Choroid plexus epithelial cell (primary cell): ENCODE data around the gene POU5F1.
"Not testable (repeated sequence)": the region's sequence is repeated elsewhere in the genome, so short reads cannot be mapped to it uniquely, and the experiment has no call there.

Source experiments
- DNase-seq: peaks from one replicate; pipeline ENCODE4 v3.0.0-alpha.2; 2010; ENCODE audit warnings: low read depth
- H3K4me3 ChIP-seq: 2 replicates; pipeline ENCODE4 v1.5.1; 2011; ENCODE audit warnings: low read depth, mild to moderate bottlenecking, control low read depth, low read length, moderate library complexity
- TF ChIP-seq, protein P1 (sequence below): conservative IDR thresholded peaks from 2 replicates; pipeline ENCODE4 v1.5.1; 2011; ENCODE audit warnings: low read depth, mild to moderate bottlenecking, control low read depth, inconsistent platforms, low read length, moderate library complexity

POU5F1 gene

DNA sequence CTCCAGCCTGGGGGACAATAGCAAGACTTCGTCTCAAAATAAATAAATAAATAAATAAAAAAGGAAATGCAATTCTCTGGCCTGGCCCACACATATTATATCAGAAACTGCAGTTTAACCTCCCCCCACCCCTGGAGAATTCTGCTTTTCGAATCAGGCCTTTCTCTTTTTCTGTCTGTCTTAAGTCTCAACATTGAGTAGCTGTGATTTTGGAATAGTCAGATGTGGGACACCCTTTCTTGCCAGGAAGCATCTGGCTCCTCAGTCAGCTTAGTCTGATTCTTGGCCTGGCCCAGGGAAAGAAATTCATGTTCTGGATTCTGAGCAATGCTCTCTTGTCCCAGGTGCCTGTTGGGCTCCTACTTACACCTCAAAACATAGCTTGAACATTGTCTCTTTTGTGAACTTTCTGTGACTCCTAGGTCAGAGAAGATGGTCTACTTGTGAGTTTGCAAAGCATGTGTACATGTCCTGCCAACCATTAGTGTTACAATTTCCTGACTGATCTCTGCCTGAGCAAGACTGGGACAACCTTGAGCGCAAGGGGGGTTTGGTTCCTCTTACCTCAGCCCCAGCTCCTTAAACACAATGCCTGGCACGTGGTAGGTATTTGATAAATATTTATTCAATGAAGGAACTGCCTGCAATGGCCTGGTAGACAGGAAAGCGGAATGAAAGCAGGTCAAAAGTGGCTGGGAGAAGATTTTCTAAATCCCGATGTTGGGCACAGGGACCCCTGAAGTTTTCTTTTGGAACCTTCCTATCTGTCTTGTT lies 23.8 kb upstream of the POU5F1 start:
- TF ChIP-seq, protein P1, sequence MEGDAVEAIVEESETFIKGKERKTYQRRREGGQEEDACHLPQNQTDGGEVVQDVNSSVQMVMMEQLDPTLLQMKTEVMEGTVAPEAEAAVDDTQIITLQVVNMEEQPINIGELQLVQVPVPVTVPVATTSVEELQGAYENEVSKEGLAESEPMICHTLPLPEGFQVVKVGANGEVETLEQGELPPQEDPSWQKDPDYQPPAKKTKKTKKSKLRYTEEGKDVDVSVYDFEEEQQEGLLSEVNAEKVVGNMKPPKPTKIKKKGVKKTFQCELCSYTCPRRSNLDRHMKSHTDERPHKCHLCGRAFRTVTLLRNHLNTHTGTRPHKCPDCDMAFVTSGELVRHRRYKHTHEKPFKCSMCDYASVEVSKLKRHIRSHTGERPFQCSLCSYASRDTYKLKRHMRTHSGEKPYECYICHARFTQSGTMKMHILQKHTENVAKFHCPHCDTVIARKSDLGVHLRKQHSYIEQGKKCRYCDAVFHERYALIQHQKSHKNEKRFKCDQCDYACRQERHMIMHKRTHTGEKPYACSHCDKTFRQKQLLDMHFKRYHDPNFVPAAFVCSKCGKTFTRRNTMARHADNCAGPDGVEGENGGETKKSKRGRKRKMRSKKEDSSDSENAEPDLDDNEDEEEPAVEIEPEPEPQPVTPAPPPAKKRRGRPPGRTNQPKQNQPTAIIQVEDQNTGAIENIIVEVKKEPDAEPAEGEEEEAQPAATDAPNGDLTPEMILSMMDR: no peak
- H3K4me3 ChIP-seq: no peak overlapping the region
- DNase-seq: no peak

DNA sequence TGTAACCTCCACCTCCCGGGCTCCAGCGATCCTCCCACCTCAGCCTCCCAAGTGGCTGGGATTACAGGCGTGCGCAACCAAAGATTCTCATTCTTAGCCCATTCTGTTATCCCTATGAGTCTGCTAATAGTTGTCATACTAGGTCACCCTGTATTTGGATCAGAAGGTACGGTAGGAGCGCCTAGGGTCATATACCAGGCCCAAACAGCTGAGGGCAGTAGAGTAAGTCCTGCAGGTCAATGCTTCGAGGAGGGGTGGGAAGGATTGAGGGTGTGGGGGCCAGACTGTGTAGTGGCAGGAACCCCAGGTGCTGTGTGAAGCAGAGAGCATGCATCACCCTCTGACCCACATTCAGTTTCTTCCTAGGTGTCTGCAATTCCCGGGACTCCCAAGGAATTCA lies 22.7 kb upstream of the POU5F1 start:
- no peak overlapping the region for H3K4me3 ChIP-seq
- TF ChIP-seq, protein P1: no peak
- DNase-seq: no peak

DNA sequence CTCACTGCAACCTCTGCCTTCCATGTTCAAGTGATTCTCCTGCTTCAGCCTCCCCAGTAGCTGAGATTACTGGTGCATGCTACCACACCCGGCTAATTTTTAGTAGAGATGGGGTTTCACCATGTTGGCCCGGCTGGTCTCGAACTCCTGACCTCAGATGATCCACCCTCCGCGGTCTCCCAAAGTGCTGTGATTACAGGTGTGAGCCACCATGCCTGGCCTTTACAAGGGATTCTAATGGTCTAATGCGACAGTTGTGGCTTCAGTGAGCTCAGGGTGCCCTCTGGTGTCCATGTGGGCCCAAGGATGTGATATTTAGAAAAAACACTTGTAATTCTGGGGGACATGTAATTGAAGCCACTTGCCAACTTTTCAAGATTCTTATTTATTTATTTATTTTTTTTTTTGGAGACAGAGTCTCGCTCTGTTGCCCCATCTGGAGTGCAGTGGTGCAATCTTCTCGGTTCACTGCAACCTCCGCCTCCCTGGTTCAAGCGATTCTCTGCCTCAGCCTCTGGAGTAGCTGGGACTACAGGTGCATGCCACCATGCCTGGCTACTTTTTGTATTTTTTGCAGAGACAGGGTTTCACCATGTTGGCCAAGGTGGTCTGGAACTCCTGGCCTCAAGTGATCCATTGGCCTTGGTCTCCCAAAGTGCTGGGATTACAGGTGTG lies 22.1 kb upstream of the POU5F1 start:
- H3K4me3 ChIP-seq: not testable (repeated sequence)
- TF ChIP-seq, protein P1: peak; percentile 80
- DNase-seq: peak; percentile 79

DNA sequence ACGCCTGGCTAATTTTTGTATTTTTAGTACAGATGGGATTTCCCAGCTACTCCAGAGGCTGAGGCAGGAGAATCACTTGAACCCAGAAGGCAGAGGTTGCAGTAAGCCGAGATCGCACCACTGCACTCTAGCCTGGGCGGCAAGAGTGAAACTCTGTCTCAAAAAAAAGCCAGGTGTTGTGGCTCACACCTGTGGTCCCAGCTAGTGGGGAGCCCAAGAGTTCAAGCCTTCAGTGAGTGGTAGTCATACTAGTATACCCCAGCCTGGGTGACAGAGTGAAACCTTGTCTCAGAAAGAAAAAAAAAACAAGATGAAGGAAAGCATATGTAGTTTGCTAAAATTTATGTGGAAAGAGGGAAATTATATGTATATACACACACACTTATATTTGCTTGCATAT lies 20.0 kb upstream of the POU5F1 start:
- no peak overlapping the region for H3K4me3 ChIP-seq
- TF ChIP-seq, protein P1: no peak
- DNase-seq: no peak

DNA sequence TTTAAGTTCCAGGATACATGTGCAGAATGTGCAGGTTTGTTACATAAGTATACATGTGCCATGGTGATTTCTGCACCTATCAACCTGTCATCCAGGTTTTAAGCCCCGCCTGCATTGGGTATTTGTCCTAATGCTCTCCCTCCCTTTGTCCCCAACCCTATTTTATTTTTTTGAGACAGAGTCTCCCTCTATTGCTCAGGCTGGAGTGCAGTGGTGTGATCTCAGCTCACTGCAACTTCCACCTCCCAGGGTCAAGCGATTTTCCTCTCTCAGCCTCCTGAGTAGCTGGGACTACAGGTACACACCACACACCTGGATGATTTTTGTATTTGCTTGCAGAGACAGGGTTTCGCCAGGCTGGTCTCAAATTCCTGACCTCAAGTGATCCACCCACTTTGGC lies 18.7 kb upstream of the POU5F1 start:
- not testable (repeated sequence) for DNase-seq, H3K4me3 ChIP-seq

DNA sequence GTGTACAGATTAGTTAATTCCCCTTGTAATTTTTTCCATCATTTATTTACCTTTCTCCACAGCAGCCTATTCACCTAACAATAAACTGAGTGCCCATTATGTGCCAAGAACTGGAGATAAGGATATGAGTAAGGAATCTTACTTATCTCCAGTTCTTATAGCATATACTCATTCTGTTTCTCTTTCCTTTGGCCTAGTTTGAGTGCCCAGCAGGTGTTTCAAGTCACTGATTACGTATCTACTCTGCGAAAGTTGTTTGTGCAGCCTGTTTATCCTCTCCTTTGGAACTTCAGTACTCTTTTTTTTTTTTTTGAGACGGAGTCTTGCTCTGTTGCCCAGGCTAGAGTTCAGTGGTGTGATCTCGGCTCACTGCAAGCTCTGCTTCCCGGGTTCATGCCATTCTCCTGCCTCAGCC lies 17.3 kb upstream of the POU5F1 start:
- DNase-seq: no peak
- H3K4me3 ChIP-seq: no peak overlapping the region
- TF ChIP-seq, protein P1: no peak

DNA sequence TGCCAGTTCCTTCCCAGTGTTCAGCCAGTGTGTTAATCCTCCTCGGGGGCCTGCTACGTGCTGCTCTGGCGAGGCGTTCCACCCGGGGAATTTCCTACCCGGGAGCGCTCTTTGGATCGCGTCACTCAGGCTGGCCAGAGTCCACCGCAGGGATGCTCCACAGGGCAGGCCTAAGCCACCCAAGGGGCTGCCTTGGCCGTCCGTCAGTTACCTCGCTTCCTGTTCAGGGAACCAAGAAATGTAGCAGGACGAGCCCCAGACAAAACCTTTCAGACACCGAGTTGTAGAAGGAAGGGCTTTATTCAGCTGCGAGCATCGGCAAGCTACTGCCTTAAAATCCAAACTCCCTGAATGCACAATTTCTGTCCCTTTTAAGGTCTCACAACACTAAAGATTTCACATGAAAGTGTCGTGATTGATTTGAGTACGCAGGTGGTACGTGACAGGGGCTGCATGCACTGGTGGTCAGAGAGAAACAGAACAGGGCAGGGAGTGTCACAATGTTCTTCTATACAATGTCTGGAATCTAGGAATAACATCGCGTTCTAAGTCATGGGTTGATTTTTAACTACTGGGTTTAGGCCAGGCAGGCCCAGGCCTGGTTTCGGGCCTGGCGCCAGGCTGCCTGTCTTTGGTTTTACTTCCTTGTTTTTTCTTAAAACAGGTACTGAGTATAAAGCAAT lies 15.7 kb upstream of the POU5F1 start:
- DNase-seq: no peak
- TF ChIP-seq, protein P1: no peak
- no peak overlapping the region for H3K4me3 ChIP-seq

DNA sequence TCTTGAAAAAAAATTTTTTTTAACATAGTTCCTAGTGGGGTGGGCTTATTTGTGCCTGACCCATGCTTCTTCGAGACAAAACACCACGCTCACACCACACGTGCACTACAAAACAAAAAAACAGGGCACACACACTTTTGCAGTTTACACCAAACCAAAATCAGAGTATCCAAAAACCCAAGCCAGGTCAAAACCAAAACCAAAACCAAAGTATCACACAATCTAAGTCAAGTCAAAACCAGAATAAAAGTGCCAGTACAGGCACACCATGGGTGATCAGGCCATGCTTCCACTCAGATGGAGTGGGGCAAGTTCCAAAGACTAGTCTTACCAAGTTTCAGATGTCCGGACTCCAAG lies 15.2 kb upstream of the POU5F1 start:
- H3K4me3 ChIP-seq, DNase-seq: not testable (repeated sequence)

DNA sequence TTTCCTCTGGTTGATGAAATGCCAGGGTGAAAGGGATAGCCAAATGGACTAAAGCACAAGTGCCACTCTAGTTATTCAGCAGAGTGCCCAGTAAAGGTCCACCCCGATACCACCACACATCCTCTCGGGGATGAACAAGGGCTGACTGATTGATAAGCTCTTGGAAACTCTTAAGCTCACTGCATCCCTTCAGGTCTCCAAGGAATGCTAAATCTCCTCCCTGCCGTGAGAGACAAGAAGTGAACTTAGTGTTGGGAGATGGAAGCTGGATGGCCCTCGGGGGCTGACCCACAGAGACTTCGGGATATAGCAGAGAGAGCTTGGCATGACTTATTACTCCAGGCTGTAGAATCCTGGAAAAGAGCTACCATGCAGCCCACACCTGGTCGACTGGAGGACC lies 13.4 kb upstream of the POU5F1 start:
- H3K4me3 ChIP-seq: not testable (repeated sequence)

DNA sequence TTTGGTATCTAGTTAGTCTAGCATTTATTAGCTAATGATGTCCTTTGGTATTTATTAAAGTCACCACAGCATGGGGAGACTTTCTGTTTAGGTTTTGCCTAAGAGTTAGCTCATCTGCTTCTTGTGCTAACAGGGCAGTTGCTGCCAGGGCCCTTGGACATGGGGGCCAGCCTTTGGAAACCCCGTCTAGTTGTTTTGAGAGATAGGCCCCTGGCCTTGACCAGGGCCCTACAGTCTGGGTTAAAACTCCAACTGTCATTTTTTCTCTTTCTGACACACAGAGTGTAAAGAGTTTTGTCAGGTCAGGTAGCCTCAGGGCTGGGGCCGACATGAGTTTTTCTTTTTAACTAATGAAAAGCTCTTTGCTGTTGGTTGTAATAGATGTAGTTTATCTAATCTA lies 12.8 kb upstream of the POU5F1 start:
- H3K4me3 ChIP-seq, DNase-seq: not testable (repeated sequence)

More for the DNA sequence above, 13.4 kb upstream of the POU5F1 start:
- DNase-seq: not testable (repeated sequence)
